ENCODE results near the gene TENT4A. TPM values are rescaled to one million over a fixed set of nuclear protein-coding genes. Genes with fewer than 3 reads are reported as not detected.

The TENT4A gene
- total and polyA plus RNA-seq, 2 of the 4 experiments (the other 2 are of a cell fraction) = 5.9 to 17.2 TPM

- no peaks in the 10 kb centered on the region for H3K9me1 ChIP-seq (ENCODE audit: insufficient read depth, low read length)
- H2AK9ac ChIP-seq (replicated peaks; ENCODE audit: low read depth, low read length, poor library complexity) = peak overlapping the region; percentile 38
- H3K79me1 ChIP-seq (ENCODE audit: low read depth in 1 of 2, low read length in 2 of 2) = peaks cover 41 to 64% of the 10 kb centered on the region in 2 experiments
- H2BK5ac ChIP-seq (ENCODE audit: low read depth, low read length, poor library complexity, severe bottlenecking) = no peak overlapping the region
- H3K36me3 ChIP-seq (ENCODE audit: control insufficient read depth, insufficient read depth, low read length) = peaks cover 46% of the 10 kb centered on the region
- no peak overlapping the region for H3K14ac ChIP-seq (replicated peaks; ENCODE audit: low read depth, low read length)
- peaks cover 49% of the 10 kb centered on the region for H4K20me1 ChIP-seq (ENCODE audit: insufficient read depth, low read length)
- ATAC-seq (ENCODE audit: low read depth) (no peak), DNase-seq (no peak)
- intact Hi-C loops (cut with micrococcal nuclease) = loop anchor here (5.0 to 10.0 kb wide), 4 partner anchors 36 to 1256 kb away; partner anchors contain the start of genes MED10 and TENT4A
- ChIA-PET CTCF (no interaction called here), POLR2A (ENCODE audit: unreplicated experiment) (no interaction called here)
- H2BK15ac ChIP-seq (ENCODE audit: low read depth, low read length) = no peak overlapping the region
- no peaks in the 10 kb centered on the region for H3K27me3 ChIP-seq (ENCODE audit: control insufficient read depth, insufficient read depth, low read length)
- H3K9ac ChIP-seq (ENCODE audit: low read depth, low read length) = no peak overlapping the region
- 97% methylated on average over 6 of the region's 11 CpGs; no CpG with 5 or more reads in 1 of the 2 experiments for WGBS, 2 experiments (ENCODE audit: extremely low coverage in 2 of 2, insufficient read length in 1 of 2)
- no peak overlapping the region for H3K4ac ChIP-seq (ENCODE audit: low read depth, low read length)
- H2AK5ac ChIP-seq (ENCODE audit: low read depth, low read length) = no peak overlapping the region
- H2BK20ac ChIP-seq (ENCODE audit: low read depth, low read length) = no peak overlapping the region
- H3K23ac ChIP-seq (ENCODE audit: low read depth, low read length) = no peak overlapping the region
- no peak overlapping the region for H4K91ac ChIP-seq (ENCODE audit: insufficient read depth, low read depth, low read length)
- no peak overlapping the region for H3K56ac ChIP-seq (ENCODE audit: extremely low read depth, insufficient read depth, low read length)
- H2BK120ac ChIP-seq (ENCODE audit: low read depth, low read length) = no peak overlapping the region
- dilution Hi-C loops (cut with HindIII; ENCODE audit: low sequenced_read_pairs, unreplicated experiment) = no loop called here
- peaks cover 2% of the 10 kb centered on the region for H3K4me1 ChIP-seq (ENCODE audit: control insufficient read depth, insufficient read depth, low read length)
- no peak overlapping the region for H4K5ac ChIP-seq (ENCODE audit: low read depth, low read length)
- no peak overlapping the region for H3K4me2 ChIP-seq (ENCODE audit: low read depth, low read length)
- no peak overlapping the region for H4K8ac ChIP-seq (ENCODE audit: low read depth in 2 of 2, low read length in 2 of 2)
- no peak overlapping the region for H3K4me3 ChIP-seq (ENCODE audit: insufficient read depth, low read depth, low read length)
- in situ Hi-C loops (cut with MboI; ENCODE audit: low sequenced_read_pairs) = loop anchor here (5.0 to 25.0 kb wide), 2 partner anchors 116 to 1261 kb away; partner anchors contain the start of genes NSUN2 and SRD5A1
- H3K27ac ChIP-seq (ENCODE audit: insufficient read depth, low read length) = no peak overlapping the region
- no TSS peak for BruUV-seq (replicated peaks)
- peak overlapping the region; percentile 36 for H2AFZ ChIP-seq (replicated peaks; ENCODE audit: low read length, poor library complexity)
- no peaks in the 10 kb centered on the region for H3K9me3 ChIP-seq (ENCODE audit: control insufficient read depth, insufficient read depth, low read length)
- no peak overlapping the region for H3K18ac ChIP-seq (ENCODE audit: low read depth, low read length)
- TF ChIP-seq RFX5 (IDR thresholded peaks at IDR 0.05; ENCODE audit: low read depth, low read length) (no peak), CEBPB (IDR thresholded peaks at IDR 0.05; ENCODE audit: low read depth, low read length) (no peak), NFE2L2 (IDR thresholded peaks at IDR 0.05; ENCODE audit: low read depth, low read length) (no peak), RCOR1 (IDR thresholded peaks at IDR 0.05; ENCODE audit: insufficient replicate concordance, low read length) (no peak), MAFK (IDR thresholded peaks at IDR 0.05; ENCODE audit: low read depth, low read length) (no peak), MAZ (IDR thresholded peaks at IDR 0.05; ENCODE audit: borderline replicate concordance, low read depth, low read length) (no peak), MXI1 (IDR thresholded peaks at IDR 0.05; ENCODE audit: borderline replicate concordance, low read depth, low read length) (no peak), POLR2A (IDR thresholded peaks at IDR 0.05; ENCODE audit: low read depth, low read length) (no peak), FOS (IDR thresholded peaks at IDR 0.05; ENCODE audit: low read depth, low read length) (no peak), RAD21 (IDR thresholded peaks at IDR 0.05; ENCODE audit: low read length) (no peak), SMC3 (IDR thresholded peaks at IDR 0.05; ENCODE audit: low read depth, low read length) (no peak), CHD1 (IDR thresholded peaks at IDR 0.05; ENCODE audit: low read depth, low read length) (no peak), BHLHE40 (IDR thresholded peaks at IDR 0.05; ENCODE audit: low read depth, low read length) (no peak), CTCF (conservative IDR thresholded peaks at IDR 0.05; ENCODE audit: low read depth, low read length) (no peak)
- TF ChIP-seq, protein P1, sequence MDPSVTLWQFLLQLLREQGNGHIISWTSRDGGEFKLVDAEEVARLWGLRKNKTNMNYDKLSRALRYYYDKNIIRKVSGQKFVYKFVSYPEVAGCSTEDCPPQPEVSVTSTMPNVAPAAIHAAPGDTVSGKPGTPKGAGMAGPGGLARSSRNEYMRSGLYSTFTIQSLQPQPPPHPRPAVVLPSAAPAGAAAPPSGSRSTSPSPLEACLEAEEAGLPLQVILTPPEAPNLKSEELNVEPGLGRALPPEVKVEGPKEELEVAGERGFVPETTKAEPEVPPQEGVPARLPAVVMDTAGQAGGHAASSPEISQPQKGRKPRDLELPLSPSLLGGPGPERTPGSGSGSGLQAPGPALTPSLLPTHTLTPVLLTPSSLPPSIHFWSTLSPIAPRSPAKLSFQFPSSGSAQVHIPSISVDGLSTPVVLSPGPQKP (IDR thresholded peaks at IDR 0.05; ENCODE audit: borderline replicate concordance, low read depth, low read length) = no peak
- TF ChIP-seq, protein P2, sequence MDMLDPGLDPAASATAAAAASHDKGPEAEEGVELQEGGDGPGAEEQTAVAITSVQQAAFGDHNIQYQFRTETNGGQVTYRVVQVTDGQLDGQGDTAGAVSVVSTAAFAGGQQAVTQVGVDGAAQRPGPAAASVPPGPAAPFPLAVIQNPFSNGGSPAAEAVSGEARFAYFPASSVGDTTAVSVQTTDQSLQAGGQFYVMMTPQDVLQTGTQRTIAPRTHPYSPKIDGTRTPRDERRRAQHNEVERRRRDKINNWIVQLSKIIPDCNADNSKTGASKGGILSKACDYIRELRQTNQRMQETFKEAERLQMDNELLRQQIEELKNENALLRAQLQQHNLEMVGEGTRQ (IDR thresholded peaks at IDR 0.05; ENCODE audit: low read depth, low read length) = no peak
These were observed 34.9 kb downstream of the TENT4A start for GRCh38 chr5:6748142-6748541.
